GM23248 (cell line): Measurements from ENCODE around the gene MFAP2.

ENCODE experiments used
- EZH2 ChIP-seq: fragments of 200-600 bp; sonication (generic); IDR thresholded peaks from 2 replicates; pipeline ENCODE4 v1.6.1; 2018; ENCODE audit warnings: antibody characterized with exemption, mild to moderate bottlenecking; ENCODE audit not compliant: insufficient read depth, poor library complexity, severe bottlenecking
- EZH2phosphoT487 ChIP-seq: fragments of 200-600 bp; sonication (generic); IDR thresholded peaks from 2 replicates; pipeline ENCODE4 v1.6.1; 2018; ENCODE audit warnings: antibody characterized with exemption, moderate library complexity, mild to moderate bottlenecking, low read depth; ENCODE audit not compliant: insufficient read depth

DNA sequence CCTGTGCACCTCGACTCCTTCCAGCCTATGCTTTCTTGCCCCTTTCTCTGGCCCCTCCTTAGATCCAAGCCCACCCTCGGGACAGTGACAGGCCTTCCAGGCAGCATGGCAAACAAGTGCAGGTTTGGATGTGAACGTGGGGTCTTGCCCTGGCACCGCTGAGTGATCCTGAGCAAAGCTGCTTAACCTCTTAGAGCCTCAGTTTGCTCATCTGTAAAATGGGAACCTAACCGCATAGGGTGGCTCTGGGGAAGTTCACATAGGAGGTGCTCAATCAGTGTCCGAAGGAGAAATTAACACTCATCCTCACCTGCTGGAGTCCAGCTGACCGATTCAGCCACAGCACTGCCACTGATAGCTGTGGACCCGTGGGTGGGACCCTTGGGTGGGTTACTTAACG, 7.2 kb downstream of the MFAP2 start:
- TF ChIP-seq EZH2phosphoT487 (no peak), EZH2 (no peak)
